Neural crest cell (in vitro differentiated cells): ENCODE results near the gene CST11. TPM values are rescaled to one million over a fixed set of nuclear protein-coding genes. Genes with fewer than 3 reads are reported as not detected.

ENCODE experiments used
- DNase-seq: peaks from one replicate; pipeline ENCODE4 v3.0.0; 2021; ENCODE audit warnings: low read depth, mixed read lengths, low spot score
- H3K27ac Mint-ChIP-seq: one replicate; pipeline ENCODE4 v1.8.0; 2021; ENCODE audit warnings: mild to moderate bottlenecking, mixed read lengths; ENCODE audit not compliant: unreplicated experiment
- H3K27me3 Mint-ChIP-seq: 2 replicates; pipeline ENCODE4 v1.8.0; 2021; ENCODE audit warnings: low read depth, mild to moderate bottlenecking, mixed read lengths
- H3K36me3 Mint-ChIP-seq: 2 replicates; pipeline ENCODE4 v1.8.0; 2021; ENCODE audit warnings: low read depth, mild to moderate bottlenecking, mixed read lengths
- H3K4me1 Mint-ChIP-seq: 2 replicates; pipeline ENCODE4 v1.8.0; 2021; ENCODE audit warnings: mixed read lengths
- H3K4me3 Mint-ChIP-seq: one replicate; pipeline ENCODE4 v1.8.0; 2021; ENCODE audit warnings: mild to moderate bottlenecking, mixed read lengths
- H3K9me3 Mint-ChIP-seq: 2 replicates; pipeline ENCODE4 v1.8.0; 2021; ENCODE audit warnings: mixed read lengths
- CTCF ChIP-seq: fragments of 200-600 bp; sonication (generic); conservative IDR thresholded peaks from 2 replicates; pipeline ENCODE4 v1.5.0; 2021; ENCODE audit warnings: antibody characterized with exemption, mild to moderate bottlenecking
- total RNA-seq: library from RNA; stranded (reverse); gene quantifications from 2 replicates; pipeline ENCODE4 v1.2.1, GENCODE V29; 2021

CST11 gene
- total RNA-seq, 1 donor from 2014 or later: not detected

GRCh38 chr20:23490817-23491216 lies 38.1 kb upstream of the CST11 start, which contains the start of gene CST8:
Gene CST8, plus strand, starts transcription at chr20:23491117. Its CDS starts 551 bp downstream, at chr20:23491668.
- no peaks in the 10 kb centered on the region for H3K27me3 Mint-ChIP-seq
- H3K27ac Mint-ChIP-seq: no peak within 1 kb of the TSS
- no peaks in the 10 kb centered on the region for H3K9me3 Mint-ChIP-seq
- no peaks in the 10 kb centered on the region for H3K36me3 Mint-ChIP-seq
- no peak for DNase-seq
- no peak for TF ChIP-seq CTCF
- H3K4me1 Mint-ChIP-seq: no peaks in the 10 kb centered on the region
- no peak within 1 kb of the TSS for H3K4me3 Mint-ChIP-seq

- Mint-ChIP-seq H3K4me3 (no peak overlapping the region), H3K27me3 (no peaks in the 10 kb centered on the region), H3K36me3 (no peaks in the 10 kb centered on the region), H3K9me3 (no peaks in the 10 kb centered on the region), H3K27ac (no peak overlapping the region), H3K4me1 (peaks cover 2% of the 10 kb centered on the region)
- no peak for DNase-seq
- TF ChIP-seq CTCF: no peak
Measured at GRCh38 chr20:23488996-23489395, 36.3 kb upstream of the CST11 start.

GRCh38 chr20:23488470-23488869 lies 35.8 kb upstream of the CST11 start:
- no peak overlapping the region for H3K4me3 Mint-ChIP-seq
- H3K4me1 Mint-ChIP-seq: peaks cover 3% of the 10 kb centered on the region
- no peak for TF ChIP-seq CTCF
- no peaks in the 10 kb centered on the region for H3K27me3 Mint-ChIP-seq
- H3K27ac Mint-ChIP-seq: no peak overlapping the region
- DNase-seq: no peak
- no peaks in the 10 kb centered on the region for H3K9me3 Mint-ChIP-seq
- no peaks in the 10 kb centered on the region for H3K36me3 Mint-ChIP-seq

GRCh38 chr20:23484081-23484480 lies 31.4 kb upstream of the CST11 start:
- no peak for TF ChIP-seq CTCF
- H3K4me1 Mint-ChIP-seq: peaks cover 10% of the 10 kb centered on the region

GRCh38 chr20:23482138-23482537 lies 29.5 kb upstream of the CST11 start:
- TF ChIP-seq CTCF: no peak
- Mint-ChIP-seq H3K27ac (no peak overlapping the region), H3K4me1 (peaks cover 10% of the 10 kb centered on the region), H3K4me3 (no peak overlapping the region), H3K27me3 (no peaks in the 10 kb centered on the region), H3K9me3 (peaks cover 5% of the 10 kb centered on the region), H3K36me3 (no peaks in the 10 kb centered on the region)
- no peak for DNase-seq

More at GRCh38 chr20:23484081-23484480, 31.4 kb upstream of the CST11 start:
- Mint-ChIP-seq H3K27ac (no peak overlapping the region), H3K9me3 (peaks cover 5% of the 10 kb centered on the region), H3K27me3 (no peaks in the 10 kb centered on the region), H3K4me3 (no peak overlapping the region), H3K36me3 (no peaks in the 10 kb centered on the region)
- DNase-seq: no peak

GRCh38 chr20:23479043-23479442 lies 26.4 kb upstream of the CST11 start:
- Mint-ChIP-seq H3K27me3 (no peaks in the 10 kb centered on the region), H3K4me3 (no peak overlapping the region), H3K4me1 (peaks cover 8% of the 10 kb centered on the region), H3K27ac (no peak overlapping the region), H3K36me3 (no peaks in the 10 kb centered on the region), H3K9me3 (peaks cover 5% of the 10 kb centered on the region)
- no peak for DNase-seq
- no peak for TF ChIP-seq CTCF
